ENCODE measurements around the gene BRMS1L. TPM values are rescaled to one million over a fixed set of nuclear protein-coding genes. Genes with fewer than 3 reads are reported as not detected.

BRMS1L gene
- total RNA-seq, 1 experiment from 2014 or later, result 10.5 TPM

GRCh38 chr14:35911097-35911496 lies 85.0 kb downstream of the BRMS1L start:
- Mint-ChIP-seq H3K9me3 (ENCODE audit: low read depth, unreplicated experiment) (no peaks in the 10 kb centered on the region), H3K36me3 (ENCODE audit: insufficient read depth, unreplicated experiment) (no peaks in the 10 kb centered on the region), H3K27ac (ENCODE audit: unreplicated experiment) (no peak overlapping the region), H3K4me1 (ENCODE audit: low read depth, unreplicated experiment) (no peaks in the 10 kb centered on the region), H3K4me3 (ENCODE audit: low read depth, unreplicated experiment) (no peak overlapping the region), H3K27me3 (ENCODE audit: unreplicated experiment) (no peaks in the 10 kb centered on the region)
- intact Hi-C loops (cut with micrococcal nuclease; ENCODE audit: unreplicated experiment), result no loop called here
- CTCF ChIA-PET, result no interaction called here
- no peak for DNase-seq
- no peak for TF ChIP-seq CTCF (IDR thresholded peaks at IDR 0.05; ENCODE audit: unreplicated experiment)
- BruUV-seq (replicated peaks), result no TSS peak

GRCh38 chr14:35915185-35915584 lies 89.0 kb downstream of the BRMS1L start:
- Mint-ChIP-seq H3K36me3 (ENCODE audit: insufficient read depth, unreplicated experiment) (no peaks in the 10 kb centered on the region), H3K27me3 (ENCODE audit: unreplicated experiment) (no peaks in the 10 kb centered on the region), H3K4me3 (ENCODE audit: low read depth, unreplicated experiment) (no peak overlapping the region), H3K4me1 (ENCODE audit: low read depth, unreplicated experiment) (no peaks in the 10 kb centered on the region), H3K9me3 (ENCODE audit: low read depth, unreplicated experiment) (peaks cover 3% of the 10 kb centered on the region), H3K27ac (ENCODE audit: unreplicated experiment) (no peak overlapping the region)
- intact Hi-C loops (cut with micrococcal nuclease; ENCODE audit: unreplicated experiment), result no loop called here
- CTCF ChIA-PET, result no interaction called here
- no TSS peak for BruUV-seq (replicated peaks)
- TF ChIP-seq CTCF (IDR thresholded peaks at IDR 0.05; ENCODE audit: unreplicated experiment), result no peak
- DNase-seq, result no peak

- no peaks in the 10 kb centered on the region for H3K36me3 Mint-ChIP-seq (ENCODE audit: insufficient read depth, unreplicated experiment)
- DNase-seq, result no peak
- H3K27ac Mint-ChIP-seq (ENCODE audit: unreplicated experiment), result no peak overlapping the region
- no peaks in the 10 kb centered on the region for H3K27me3 Mint-ChIP-seq (ENCODE audit: unreplicated experiment)
- BruUV-seq (replicated peaks), result no TSS peak
- intact Hi-C loops (cut with micrococcal nuclease; ENCODE audit: unreplicated experiment), result no loop called here
- H3K4me1 Mint-ChIP-seq (ENCODE audit: low read depth, unreplicated experiment), result no peaks in the 10 kb centered on the region
- H3K9me3 Mint-ChIP-seq (ENCODE audit: low read depth, unreplicated experiment), result peaks cover 3% of the 10 kb centered on the region
- TF ChIP-seq CTCF (IDR thresholded peaks at IDR 0.05; ENCODE audit: unreplicated experiment), result no peak
- H3K4me3 Mint-ChIP-seq (ENCODE audit: low read depth, unreplicated experiment), result no peak overlapping the region
- CTCF ChIA-PET, result interaction anchor here (0.6 to 0.7 kb wide), 2 partner anchors 9 to 56 kb away, joined by 4 read pairs; no protein-coding TSS in a partner anchor
Measured at GRCh38 chr14:35915775-35916174, 89.6 kb downstream of the BRMS1L start.

Other genes with a start within 250 kb of the BRMS1L start
- 28.2 and 28.3 TPM in 2 replicates for gene RALGAPA1, start 17.0 kb upstream of the BRMS1L start, total RNA-seq (2022)

Data from Calu3 (cell line).